ENCODE measurements around the gene ZNF24.
A peak's percentile ranks its signal among the peaks of the same experiment; 100 is the strongest.

Gene ZNF24

GRCh38 chr18:35352778-35353177, 8.6 kb upstream of the ZNF24 start:
- no peak for DNase-seq

GRCh38 chr18:35352283-35352682, 8.1 kb upstream of the ZNF24 start:
- DNase-seq: no peak

- no peak for DNase-seq
Measured at GRCh38 chr18:35348001-35348400, 3.8 kb upstream of the ZNF24 start.

GRCh38 chr18:35345950-35346349, 1.7 kb upstream of the ZNF24 start:
- DNase-seq: no peak

- peak; percentile 35 for DNase-seq
Measured at GRCh38 chr18:35345460-35345921, 1.3 kb upstream of the ZNF24 start.

GRCh38 chr18:35344736-35345459, 678 bp upstream of the ZNF24 start:
- peak; percentile 34 for DNase-seq

- no peak for DNase-seq
Measured at GRCh38 chr18:35343488-35343935, 708 bp downstream of the ZNF24 start.

GRCh38 chr18:35337286-35337685, 6.9 kb downstream of the ZNF24 start:
- DNase-seq: no peak

GRCh38 chr18:35335866-35336265, 8.4 kb downstream of the ZNF24 start:
- no peak for DNase-seq

- DNase-seq: no peak
Measured at GRCh38 chr18:35334821-35335220, 9.4 kb downstream of the ZNF24 start.

- DNase-seq: no peak
Measured at GRCh38 chr18:35334212-35334611, 10.0 kb downstream of the ZNF24 start.

- no peak for DNase-seq
Measured at GRCh38 chr18:35331367-35332087, 12.7 kb downstream of the ZNF24 start.

- DNase-seq: no peak
Measured at GRCh38 chr18:35328868-35329267, 15.4 kb downstream of the ZNF24 start.

GRCh38 chr18:35326695-35327387, 17.4 kb downstream of the ZNF24 start:
- DNase-seq: no peak

GRCh38 chr18:35324926-35325655, 19.1 kb downstream of the ZNF24 start:
- no peak for DNase-seq

- no peak for DNase-seq
Measured at GRCh38 chr18:35322486-35323458, 21.4 kb downstream of the ZNF24 start.

GRCh38 chr18:35311496-35311895, 32.7 kb downstream of the ZNF24 start:
- no peak for DNase-seq

GRCh38 chr18:35306588-35307250, 37.5 kb downstream of the ZNF24 start:
- DNase-seq: no peak

- no peak for DNase-seq
Measured at GRCh38 chr18:35303610-35304009, 40.6 kb downstream of the ZNF24 start.

GRCh38 chr18:35296060-35296459, 48.2 kb downstream of the ZNF24 start:
- DNase-seq: no peak

GRCh38 chr18:35291166-35291565, 53.1 kb downstream of the ZNF24 start:
- DNase-seq: no peak

Data from left hindlimb (tissue), 1 donor.